DMS53 (cell line): Measurements from ENCODE around the gene RBM33.
"Not testable (repeated sequence)": the region's sequence is repeated elsewhere in the genome, so short reads cannot be mapped to it uniquely, and the experiment has no call there.

ENCODE experiments used
- DNase-seq: peaks from one replicate; lab custom pipeline; 2025; lab: John Stamatoyannopoulos, UW

RBM33 gene

GRCh38 chr7:155690655-155691054 is 46.2 kb downstream of the RBM33 start:
- not testable (repeated sequence) for DNase-seq

- no peak for DNase-seq
These were observed 47.9 kb downstream of the RBM33 start for GRCh38 chr7:155692317-155692716.

GRCh38 chr7:155693826-155694225 is 49.4 kb downstream of the RBM33 start:
- DNase-seq = no peak

GRCh38 chr7:155694851-155695250 is 50.4 kb downstream of the RBM33 start:
- no peak for DNase-seq

GRCh38 chr7:155696747-155697146 is 52.3 kb downstream of the RBM33 start:
- DNase-seq = no peak

GRCh38 chr7:155698633-155699032 is 54.2 kb downstream of the RBM33 start:
- DNase-seq = no peak

- no peak for DNase-seq
These were observed 54.7 kb downstream of the RBM33 start for GRCh38 chr7:155699180-155699579.

- DNase-seq = no peak
These were observed 56.4 kb downstream of the RBM33 start for GRCh38 chr7:155700847-155701246.

- DNase-seq = no peak
These were observed 57.6 kb downstream of the RBM33 start for GRCh38 chr7:155701972-155702544.

GRCh38 chr7:155702616-155703015 is 58.2 kb downstream of the RBM33 start:
- no peak for DNase-seq

GRCh38 chr7:155705623-155706360 is 61.3 kb downstream of the RBM33 start:
- no peak for DNase-seq

GRCh38 chr7:155706376-155706775 is 61.9 kb downstream of the RBM33 start:
- DNase-seq = no peak

- DNase-seq = no peak
These were observed 65.0 kb downstream of the RBM33 start for GRCh38 chr7:155709453-155709852.

GRCh38 chr7:155710031-155710430 is 65.6 kb downstream of the RBM33 start:
- no peak for DNase-seq

- DNase-seq = no peak
These were observed 66.1 kb downstream of the RBM33 start for GRCh38 chr7:155710530-155710929.

GRCh38 chr7:155711081-155711480 is 66.6 kb downstream of the RBM33 start:
- no peak for DNase-seq

GRCh38 chr7:155713384-155713783 is 68.9 kb downstream of the RBM33 start:
- DNase-seq = peak; percentile 13

- DNase-seq = no peak
These were observed 70.2 kb downstream of the RBM33 start for GRCh38 chr7:155714702-155715101.

- DNase-seq = no peak
These were observed 70.8 kb downstream of the RBM33 start for GRCh38 chr7:155715111-155715805.

- no peak for DNase-seq
These were observed 72.7 kb downstream of the RBM33 start for GRCh38 chr7:155717010-155717744.

- no peak for DNase-seq
These were observed 76.6 kb downstream of the RBM33 start for GRCh38 chr7:155721056-155721455.

- no peak for DNase-seq
These were observed 77.7 kb downstream of the RBM33 start for GRCh38 chr7:155722118-155722517.

GRCh38 chr7:155722936-155723335 is 78.5 kb downstream of the RBM33 start:
- DNase-seq = no peak
